ENCODE measurements around the gene COL5A2. TPM values are rescaled to one million over a fixed set of nuclear protein-coding genes. Genes with fewer than 3 reads are reported as not detected.

Gene COL5A2
- total RNA-seq, 3 donors from 2014 or later = 4.5 to 58.5 (median 31.8) TPM

- DNase-seq (no peak), ATAC-seq (no peak)
- Histone ChIP-seq H3K36me3 (ENCODE audit: low read depth) (no peaks in the 10 kb centered on the region), H3K4me1 (ENCODE audit: low read depth) (no peaks in the 10 kb centered on the region), H3K4me3 (no peak overlapping the region), H3K9me3 (no peaks in the 10 kb centered on the region)
- intact Hi-C loops (cut with DNase I, micrococcal nuclease) = loop anchor here in 1 of 2 donors (10.0 kb wide), 1 partner anchor 68 kb away; no protein-coding TSS in a partner anchor
- no peak for TF ChIP-seq CTCF (IDR thresholded peaks at IDR 0.05)
These were observed 17.0 kb downstream of the COL5A2 start for GRCh38 chr2:189162566-189162965.

- no peak overlapping the region for H3K4me3 ChIP-seq
- intact Hi-C loops (cut with DNase I, micrococcal nuclease) = loop anchor here in 1 of 2 donors (10.0 kb wide), 1 partner anchor 67 kb away; no protein-coding TSS in a partner anchor
- no peaks in the 10 kb centered on the region for H3K4me1 ChIP-seq (ENCODE audit: low read depth)
- H3K36me3 ChIP-seq (ENCODE audit: low read depth) = no peaks in the 10 kb centered on the region
- ATAC-seq (no peak), DNase-seq (no peak)
- TF ChIP-seq CTCF (IDR thresholded peaks at IDR 0.05) = no peak
- H3K9me3 ChIP-seq = no peaks in the 10 kb centered on the region
These were observed 17.7 kb downstream of the COL5A2 start for GRCh38 chr2:189161894-189162293.

- no peak for TF ChIP-seq CTCF (IDR thresholded peaks at IDR 0.05)
- H3K36me3 ChIP-seq (ENCODE audit: low read depth) = no peaks in the 10 kb centered on the region
- ATAC-seq = no peak
- no peaks in the 10 kb centered on the region for H3K4me1 ChIP-seq (ENCODE audit: low read depth)
- no peaks in the 10 kb centered on the region for H3K9me3 ChIP-seq
- intact Hi-C loops (cut with DNase I, micrococcal nuclease) = loop anchor here in 1 of 2 donors (10.0 kb wide), 1 partner anchor 65 kb away; no protein-coding TSS in a partner anchor
- H3K4me3 ChIP-seq = no peak overlapping the region
- DNase-seq = no peak
These were observed 19.8 kb downstream of the COL5A2 start for GRCh38 chr2:189159717-189160116.

- H3K4me3 ChIP-seq = no peak overlapping the region
- no peaks in the 10 kb centered on the region for H3K36me3 ChIP-seq (ENCODE audit: low read depth)
- TF ChIP-seq CTCF (IDR thresholded peaks at IDR 0.05) = no peak
- ATAC-seq (no peak), DNase-seq (no peak)
- intact Hi-C loops (cut with DNase I, micrococcal nuclease) = no loop called here
- no peaks in the 10 kb centered on the region for H3K9me3 ChIP-seq
- no peaks in the 10 kb centered on the region for H3K4me1 ChIP-seq (ENCODE audit: low read depth)
These were observed 20.3 kb downstream of the COL5A2 start for GRCh38 chr2:189159273-189159672.

- Histone ChIP-seq H3K4me3 (no peak overlapping the region), H3K9me3 (no peaks in the 10 kb centered on the region), H3K4me1 (ENCODE audit: low read depth) (no peaks in the 10 kb centered on the region), H3K36me3 (ENCODE audit: low read depth) (no peaks in the 10 kb centered on the region)
- intact Hi-C loops (cut with DNase I, micrococcal nuclease) = no loop called here
- no peak for TF ChIP-seq CTCF (IDR thresholded peaks at IDR 0.05)
- ATAC-seq = no peak
- DNase-seq = no peak
These were observed 21.6 kb downstream of the COL5A2 start for GRCh38 chr2:189157939-189158338.

- Histone ChIP-seq H3K4me3 (no peak overlapping the region), H3K4me1 (ENCODE audit: low read depth) (no peaks in the 10 kb centered on the region), H3K36me3 (ENCODE audit: low read depth) (no peaks in the 10 kb centered on the region), H3K9me3 (no peaks in the 10 kb centered on the region)
- ATAC-seq (no peak), DNase-seq (no peak)
- no peak for TF ChIP-seq CTCF (IDR thresholded peaks at IDR 0.05)
- intact Hi-C loops (cut with DNase I, micrococcal nuclease) = no loop called here
These were observed 22.1 kb downstream of the COL5A2 start for GRCh38 chr2:189157456-189157855.

All from mucosa of descending colon (tissue), 3 donors.